NCI-H748 (cell line): Measurements from ENCODE around the gene MCMBP.
"Not testable (repeated sequence)": the region's sequence is repeated elsewhere in the genome, so short reads cannot be mapped to it uniquely, and the experiment has no call there.

Source experiments
- DNase-seq: peaks from one replicate; lab custom pipeline; 2025; ENCODE audit not compliant: unreplicated experiment; lab: John Stamatoyannopoulos, UW

MCMBP gene

GRCh38 chr10:119832951-119833350 is 39.7 kb downstream of the MCMBP start:
- DNase-seq, result no peak

GRCh38 chr10:119831656-119832055 is 41.0 kb downstream of the MCMBP start:
- DNase-seq, result no peak

- DNase-seq, result no peak
Measured at GRCh38 chr10:119830851-119831250, 41.8 kb downstream of the MCMBP start.

GRCh38 chr10:119829429-119829828 is 43.2 kb downstream of the MCMBP start:
- DNase-seq, result no peak

GRCh38 chr10:119827430-119827829 is 45.2 kb downstream of the MCMBP start:
- no peak for DNase-seq

- DNase-seq, result no peak
Measured at GRCh38 chr10:119826771-119827170, 45.9 kb downstream of the MCMBP start.

- no peak for DNase-seq
Measured at GRCh38 chr10:119824299-119824698, 48.3 kb downstream of the MCMBP start.

GRCh38 chr10:119821182-119821581 is 51.5 kb downstream of the MCMBP start:
- DNase-seq, result no peak

- no peak for DNase-seq
Measured at GRCh38 chr10:119818889-119819270, 53.8 kb downstream of the MCMBP start.

- no peak for DNase-seq
Measured at GRCh38 chr10:119817991-119818888, 54.4 kb downstream of the MCMBP start.

GRCh38 chr10:119815671-119816070 is 57.0 kb downstream of the MCMBP start:
- no peak for DNase-seq

- DNase-seq, result no peak
Measured at GRCh38 chr10:119812684-119813083, 60.0 kb downstream of the MCMBP start.

- DNase-seq, result no peak
Measured at GRCh38 chr10:119811122-119811521, 61.5 kb downstream of the MCMBP start.

- DNase-seq, result no peak
Measured at GRCh38 chr10:119807960-119808697, 64.5 kb downstream of the MCMBP start.

- DNase-seq, result no peak
Measured at GRCh38 chr10:119806334-119807130, 66.1 kb downstream of the MCMBP start.

- no peak for DNase-seq
Measured at GRCh38 chr10:119805702-119806230, 66.9 kb downstream of the MCMBP start.

GRCh38 chr10:119803264-119803663 is 69.4 kb downstream of the MCMBP start:
- DNase-seq, result no peak

- DNase-seq, result no peak
Measured at GRCh38 chr10:119801998-119802538, 70.6 kb downstream of the MCMBP start.

- DNase-seq, result no peak
Measured at GRCh38 chr10:119801176-119801575, 71.5 kb downstream of the MCMBP start.

- no peak for DNase-seq
Measured at GRCh38 chr10:119796039-119796438, 76.6 kb downstream of the MCMBP start.

- DNase-seq, result not testable (repeated sequence)
Measured at GRCh38 chr10:119795101-119795500, 77.5 kb downstream of the MCMBP start.
